Measurements from ENCODE around the gene ITPR2.

Gene ITPR2

GRCh38 chr12:26428420-26428819, 404.6 kb downstream of the ITPR2 start:
- no peaks in the 10 kb centered on the region for H3K4me1 ChIP-seq (ENCODE audit: control insufficient read depth, insufficient read depth, low read length)
- no peaks in the 10 kb centered on the region for H3K27me3 ChIP-seq (ENCODE audit: control insufficient read depth, insufficient read depth, low read length)
- no peaks in the 10 kb centered on the region for H3K36me3 ChIP-seq (ENCODE audit: control insufficient read depth, insufficient read depth, low read length)
- no peaks in the 10 kb centered on the region for H3K9me3 ChIP-seq (ENCODE audit: control insufficient read depth, insufficient read depth, low read length)
- no peak overlapping the region for H3K9ac ChIP-seq (ENCODE audit: low read depth, low read length)
- H3K4me3 ChIP-seq (ENCODE audit: low read depth, low read length), result no peak overlapping the region
- no peak overlapping the region for H3K27ac ChIP-seq (ENCODE audit: low read depth, low read length)

DNA sequence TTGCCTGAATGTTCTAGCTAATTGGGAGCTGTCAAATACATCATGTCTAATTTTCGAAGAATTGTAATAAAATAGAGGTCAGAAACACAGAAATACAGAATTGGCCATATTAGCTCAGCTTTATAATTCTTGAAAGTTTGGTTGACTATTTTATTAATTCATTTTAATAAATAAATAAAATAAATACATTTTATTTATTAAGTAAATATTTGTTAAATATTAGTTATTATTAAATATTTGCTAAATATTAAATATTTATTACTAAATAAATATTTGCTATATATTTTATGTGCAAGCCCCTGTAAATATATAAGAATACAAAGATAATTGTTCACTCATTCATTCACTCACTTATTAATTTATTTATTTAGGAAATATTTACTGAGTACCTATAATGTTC, 406.3 kb downstream of the ITPR2 start:
- no peaks in the 10 kb centered on the region for H3K9me3 ChIP-seq (ENCODE audit: control insufficient read depth, insufficient read depth, low read length)
- no peak overlapping the region for H3K9ac ChIP-seq (ENCODE audit: low read depth, low read length)
- H3K4me1 ChIP-seq (ENCODE audit: control insufficient read depth, insufficient read depth, low read length), result no peaks in the 10 kb centered on the region
- no peaks in the 10 kb centered on the region for H3K27me3 ChIP-seq (ENCODE audit: control insufficient read depth, insufficient read depth, low read length)
- H3K4me3 ChIP-seq (ENCODE audit: low read depth, low read length), result no peak overlapping the region
- H3K36me3 ChIP-seq (ENCODE audit: control insufficient read depth, insufficient read depth, low read length), result no peaks in the 10 kb centered on the region
- no peak overlapping the region for H3K27ac ChIP-seq (ENCODE audit: low read depth, low read length)

- Histone ChIP-seq H3K4me3 (ENCODE audit: low read depth, low read length) (no peak overlapping the region), H3K9me3 (ENCODE audit: control insufficient read depth, insufficient read depth, low read length) (no peaks in the 10 kb centered on the region), H3K27ac (ENCODE audit: low read depth, low read length) (no peak overlapping the region), H3K9ac (ENCODE audit: low read depth, low read length) (no peak overlapping the region), H3K36me3 (ENCODE audit: control insufficient read depth, insufficient read depth, low read length) (no peaks in the 10 kb centered on the region), H3K4me1 (ENCODE audit: control insufficient read depth, insufficient read depth, low read length) (no peaks in the 10 kb centered on the region), H3K27me3 (ENCODE audit: control insufficient read depth, insufficient read depth, low read length) (no peaks in the 10 kb centered on the region)
These were observed 407.3 kb downstream of the ITPR2 start for GRCh38 chr12:26425587-26426260.

DNA sequence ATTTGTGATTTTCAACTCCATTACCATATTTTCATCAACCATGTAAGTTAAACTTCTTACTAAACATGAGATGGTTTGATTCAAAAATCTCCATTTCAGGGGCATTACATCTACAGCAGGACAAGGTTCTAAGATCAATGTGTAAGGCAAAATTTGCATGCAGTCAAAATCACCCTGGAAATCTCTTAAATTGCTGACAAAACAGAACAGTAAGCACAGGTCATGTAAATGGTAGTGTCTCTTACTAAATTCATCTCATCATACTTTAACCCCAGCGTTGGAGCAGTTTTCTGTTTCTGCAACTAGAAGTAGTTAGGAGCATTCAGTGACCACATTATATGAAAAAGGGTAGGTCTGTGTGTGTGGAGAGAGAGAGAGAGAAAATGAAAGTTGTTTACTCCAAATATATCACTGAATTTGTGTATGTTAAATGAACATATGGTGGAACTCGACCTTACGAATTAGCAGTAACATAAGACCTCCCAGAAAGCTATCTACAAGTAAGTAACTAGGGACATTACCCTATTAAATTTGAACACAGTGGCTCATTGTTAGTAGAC, 410.1 kb downstream of the ITPR2 start:
- H3K9me3 ChIP-seq (ENCODE audit: control insufficient read depth, insufficient read depth, low read length), result no peaks in the 10 kb centered on the region
- H3K27ac ChIP-seq (ENCODE audit: low read depth, low read length), result no peak overlapping the region
- no peaks in the 10 kb centered on the region for H3K36me3 ChIP-seq (ENCODE audit: control insufficient read depth, insufficient read depth, low read length)
- no peaks in the 10 kb centered on the region for H3K4me1 ChIP-seq (ENCODE audit: control insufficient read depth, insufficient read depth, low read length)
- no peaks in the 10 kb centered on the region for H3K27me3 ChIP-seq (ENCODE audit: control insufficient read depth, insufficient read depth, low read length)
- no peak overlapping the region for H3K4me3 ChIP-seq (ENCODE audit: low read depth, low read length)
- H3K9ac ChIP-seq (ENCODE audit: low read depth, low read length), result no peak overlapping the region

DNA sequence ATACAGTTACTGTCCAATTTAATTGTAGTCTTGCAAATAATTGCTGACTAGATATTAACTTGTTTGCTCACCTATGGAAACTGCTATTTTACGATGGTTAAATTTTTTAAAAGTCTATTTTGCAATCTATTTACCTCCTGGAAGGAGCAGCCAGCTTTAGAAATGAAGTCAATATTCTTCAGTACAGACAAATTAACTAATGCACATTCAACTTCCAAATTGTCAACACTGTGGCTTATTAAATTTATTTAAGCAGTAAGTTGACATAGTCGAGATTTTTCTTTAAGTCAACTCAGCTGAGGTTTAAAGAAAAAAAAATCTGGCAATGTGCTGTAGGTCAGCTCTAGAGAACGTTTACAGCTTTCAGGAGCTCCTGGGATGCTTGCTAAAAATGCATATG, 416.4 kb downstream of the ITPR2 start:
- Histone ChIP-seq H3K27ac (ENCODE audit: low read depth, low read length) (no peak overlapping the region), H3K9ac (ENCODE audit: low read depth, low read length) (no peak overlapping the region), H3K4me1 (ENCODE audit: control insufficient read depth, insufficient read depth, low read length) (no peaks in the 10 kb centered on the region), H3K36me3 (ENCODE audit: control insufficient read depth, insufficient read depth, low read length) (no peaks in the 10 kb centered on the region), H3K27me3 (ENCODE audit: control insufficient read depth, insufficient read depth, low read length) (no peaks in the 10 kb centered on the region), H3K4me3 (ENCODE audit: low read depth, low read length) (no peak overlapping the region), H3K9me3 (ENCODE audit: control insufficient read depth, insufficient read depth, low read length) (no peaks in the 10 kb centered on the region)

DNA sequence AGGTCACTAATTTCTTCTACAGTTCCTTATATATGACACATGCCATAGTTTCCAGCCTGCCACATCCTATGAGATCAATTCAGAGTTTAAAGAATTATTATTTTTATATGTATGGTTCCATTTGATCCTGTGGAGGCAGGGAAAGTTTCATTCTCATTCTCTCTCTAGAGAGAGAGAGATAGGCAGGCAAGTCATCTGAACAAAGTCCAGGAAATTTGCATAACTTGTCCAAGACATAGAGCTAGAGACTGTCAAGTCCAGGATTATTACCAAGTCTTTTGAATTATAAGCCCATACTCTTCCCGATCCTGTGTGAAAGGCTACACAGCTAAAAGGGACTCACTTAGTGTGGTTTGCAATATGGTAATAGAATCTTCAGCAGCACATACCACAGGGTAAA, 422.3 kb downstream of the ITPR2 start:
- H3K27me3 ChIP-seq (ENCODE audit: control insufficient read depth, insufficient read depth, low read length), result no peaks in the 10 kb centered on the region
- no peak overlapping the region for H3K4me3 ChIP-seq (ENCODE audit: low read depth, low read length)
- H3K9ac ChIP-seq (ENCODE audit: low read depth, low read length), result no peak overlapping the region
- no peaks in the 10 kb centered on the region for H3K9me3 ChIP-seq (ENCODE audit: control insufficient read depth, insufficient read depth, low read length)
- H3K27ac ChIP-seq (ENCODE audit: low read depth, low read length), result no peak overlapping the region
- H3K4me1 ChIP-seq (ENCODE audit: control insufficient read depth, insufficient read depth, low read length), result no peaks in the 10 kb centered on the region
- no peaks in the 10 kb centered on the region for H3K36me3 ChIP-seq (ENCODE audit: control insufficient read depth, insufficient read depth, low read length)

DNA sequence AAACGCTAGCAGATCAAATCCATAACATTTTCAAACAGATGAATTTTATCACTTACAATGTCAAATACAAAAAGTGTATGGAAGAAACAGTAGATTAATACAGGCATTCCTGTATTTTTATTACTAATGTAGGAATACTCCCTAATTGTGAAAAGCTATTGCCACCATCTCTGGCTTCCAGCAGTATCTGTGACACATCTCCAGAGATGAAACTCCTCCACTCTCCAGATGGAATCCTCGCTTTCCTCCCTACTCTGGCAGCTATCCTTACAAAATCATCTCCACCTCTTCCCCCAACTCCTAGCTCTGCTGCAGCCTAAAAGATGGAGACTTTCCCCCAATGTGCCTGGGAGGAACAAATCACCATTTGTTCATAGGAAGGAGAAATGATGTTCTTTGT, 426.2 kb downstream of the ITPR2 start:
- Histone ChIP-seq H3K4me3 (ENCODE audit: low read depth, low read length) (no peak overlapping the region), H3K9me3 (ENCODE audit: control insufficient read depth, insufficient read depth, low read length) (no peaks in the 10 kb centered on the region), H3K9ac (ENCODE audit: low read depth, low read length) (no peak overlapping the region), H3K36me3 (ENCODE audit: control insufficient read depth, insufficient read depth, low read length) (no peaks in the 10 kb centered on the region), H3K4me1 (ENCODE audit: control insufficient read depth, insufficient read depth, low read length) (no peaks in the 10 kb centered on the region), H3K27ac (ENCODE audit: low read depth, low read length) (no peak overlapping the region), H3K27me3 (ENCODE audit: control insufficient read depth, insufficient read depth, low read length) (no peaks in the 10 kb centered on the region)

GRCh38 chr12:26406391-26406790, 426.6 kb downstream of the ITPR2 start:
- H3K4me1 ChIP-seq (ENCODE audit: control insufficient read depth, insufficient read depth, low read length), result no peaks in the 10 kb centered on the region
- H3K27me3 ChIP-seq (ENCODE audit: control insufficient read depth, insufficient read depth, low read length), result no peaks in the 10 kb centered on the region
- no peaks in the 10 kb centered on the region for H3K9me3 ChIP-seq (ENCODE audit: control insufficient read depth, insufficient read depth, low read length)
- no peaks in the 10 kb centered on the region for H3K36me3 ChIP-seq (ENCODE audit: control insufficient read depth, insufficient read depth, low read length)
- H3K4me3 ChIP-seq (ENCODE audit: low read depth, low read length), result no peak overlapping the region
- no peak overlapping the region for H3K27ac ChIP-seq (ENCODE audit: low read depth, low read length)
- no peak overlapping the region for H3K9ac ChIP-seq (ENCODE audit: low read depth, low read length)

- Histone ChIP-seq H3K9ac (ENCODE audit: low read depth, low read length) (no peak overlapping the region), H3K27ac (ENCODE audit: low read depth, low read length) (no peak overlapping the region), H3K36me3 (ENCODE audit: control insufficient read depth, insufficient read depth, low read length) (0 out of 2 replicates have a peak, but pooled peaks cover 4% of the 10 kb centered on the region), H3K4me1 (ENCODE audit: control insufficient read depth, insufficient read depth, low read length) (no peaks in the 10 kb centered on the region), H3K27me3 (ENCODE audit: control insufficient read depth, insufficient read depth, low read length) (no peaks in the 10 kb centered on the region), H3K4me3 (ENCODE audit: low read depth, low read length) (no peak overlapping the region), H3K9me3 (ENCODE audit: control insufficient read depth, insufficient read depth, low read length) (no peaks in the 10 kb centered on the region)
These were observed 429.4 kb downstream of the ITPR2 start for GRCh38 chr12:26403601-26404000.

- no peaks in the 10 kb centered on the region for H3K9me3 ChIP-seq (ENCODE audit: control insufficient read depth, insufficient read depth, low read length)
- no peaks in the 10 kb centered on the region for H3K4me1 ChIP-seq (ENCODE audit: control insufficient read depth, insufficient read depth, low read length)
- no peak overlapping the region for H3K27ac ChIP-seq (ENCODE audit: low read depth, low read length)
- no peaks in the 10 kb centered on the region for H3K27me3 ChIP-seq (ENCODE audit: control insufficient read depth, insufficient read depth, low read length)
- H3K36me3 ChIP-seq (ENCODE audit: control insufficient read depth, insufficient read depth, low read length), result 0 out of 2 replicates have a peak, but pooled peaks cover 4% of the 10 kb centered on the region
- no peak overlapping the region for H3K9ac ChIP-seq (ENCODE audit: low read depth, low read length)
- no peak overlapping the region for H3K4me3 ChIP-seq (ENCODE audit: low read depth, low read length)
These were observed 430.3 kb downstream of the ITPR2 start for GRCh38 chr12:26402648-26403047.

GRCh38 chr12:26401874-26402273, 431.1 kb downstream of the ITPR2 start:
- Histone ChIP-seq H3K4me1 (ENCODE audit: control insufficient read depth, insufficient read depth, low read length) (no peaks in the 10 kb centered on the region), H3K4me3 (ENCODE audit: low read depth, low read length) (no peak overlapping the region), H3K36me3 (ENCODE audit: control insufficient read depth, insufficient read depth, low read length) (0 out of 2 replicates have a peak, but pooled peaks cover 4% of the 10 kb centered on the region), H3K27me3 (ENCODE audit: control insufficient read depth, insufficient read depth, low read length) (no peaks in the 10 kb centered on the region), H3K27ac (ENCODE audit: low read depth, low read length) (no peak overlapping the region), H3K9me3 (ENCODE audit: control insufficient read depth, insufficient read depth, low read length) (no peaks in the 10 kb centered on the region), H3K9ac (ENCODE audit: low read depth, low read length) (no peak overlapping the region)

All from HUES48 (cell line).